Brain microvascular endothelial cell (primary cell): ENCODE results near the gene DERA.

Experiments used
- DNase-seq: peaks from one replicate; pipeline ENCODE4 v3.0.0-alpha.2; 2020
- H3K27ac ChIP-seq: fragments of 250-450 bp; sonication (Bioruptor Pico); 2 replicates; pipeline ENCODE4 v1.5.1; 2020; ENCODE audit warnings: mild to moderate bottlenecking, moderate library complexity
- H3K27me3 ChIP-seq: fragments of 250-450 bp; sonication (Bioruptor Pico); replicated peaks from 2 replicates; pipeline ENCODE4 v1.5.1; 2020; ENCODE audit warnings: mild to moderate bottlenecking
- H3K36me3 ChIP-seq: fragments of 250-450 bp; sonication (Bioruptor Pico); replicated peaks from 2 replicates; pipeline ENCODE4 v1.5.1; 2020; ENCODE audit warnings: mild to moderate bottlenecking
- H3K4me3 ChIP-seq: 2 replicates; pipeline ENCODE4 v1.5.1; 2011; ENCODE audit warnings: low read depth, mild to moderate bottlenecking, control low read depth, low read length, moderate library complexity
- CTCF ChIP-seq: IDR thresholded peaks from 2 replicates; pipeline ENCODE4 v1.5.1; 2011; ENCODE audit warnings: low read depth, mild to moderate bottlenecking, moderate library complexity, low read length, control low read depth, inconsistent platforms; ENCODE audit errors: missing control alignments
- in situ Hi-C: cut with HindIII; loops from 2 replicates; pipeline ENCODE4 v1.10.0; 2017; ENCODE audit warnings: low sequenced_read_pairs, low pct_ligation_motif_present

The DERA gene

GRCh38 chr12:16021026-16021425 is 109.9 kb downstream of the DERA start:
- in situ Hi-C loops = no loop called here
- no peak for DNase-seq
- H3K36me3 ChIP-seq = no peaks in the 10 kb centered on the region
- H3K27me3 ChIP-seq = no peaks in the 10 kb centered on the region
- H3K27ac ChIP-seq = no peak overlapping the region
- no peak overlapping the region for H3K4me3 ChIP-seq
- TF ChIP-seq CTCF = no peak

GRCh38 chr12:16021676-16022075 is 110.5 kb downstream of the DERA start:
- TF ChIP-seq CTCF = no peak

GRCh38 chr12:16027002-16027401 is 115.9 kb downstream of the DERA start:
- Histone ChIP-seq H3K36me3 (no peaks in the 10 kb centered on the region), H3K27me3 (no peaks in the 10 kb centered on the region), H3K27ac (no peak overlapping the region), H3K4me3 (no peak overlapping the region)
- no peak for DNase-seq
- TF ChIP-seq CTCF = no peak
- in situ Hi-C loops = no loop called here

More at GRCh38 chr12:16021676-16022075, 110.5 kb downstream of the DERA start:
- no peak for DNase-seq
- no peak overlapping the region for H3K27ac ChIP-seq
- in situ Hi-C loops = no loop called here
- no peak overlapping the region for H3K4me3 ChIP-seq
- H3K27me3 ChIP-seq = no peaks in the 10 kb centered on the region
- no peaks in the 10 kb centered on the region for H3K36me3 ChIP-seq

GRCh38 chr12:16030744-16031143 is 119.6 kb downstream of the DERA start:
- no peak for DNase-seq
- TF ChIP-seq CTCF = no peak
- H3K27me3 ChIP-seq = no peaks in the 10 kb centered on the region
- no peak overlapping the region for H3K27ac ChIP-seq
- H3K36me3 ChIP-seq = no peaks in the 10 kb centered on the region
- in situ Hi-C loops = no loop called here
- H3K4me3 ChIP-seq = no peak overlapping the region

- H3K36me3 ChIP-seq = no peaks in the 10 kb centered on the region
- in situ Hi-C loops = no loop called here
- no peak for TF ChIP-seq CTCF
Observed at GRCh38 chr12:16034136-16034817, 123.1 kb downstream of the DERA start.

GRCh38 chr12:16036073-16036472 is 124.9 kb downstream of the DERA start:
- in situ Hi-C loops = no loop called here
- H3K4me3 ChIP-seq = no peak overlapping the region
- no peak for DNase-seq
- TF ChIP-seq CTCF = no peak
- H3K36me3 ChIP-seq = no peaks in the 10 kb centered on the region
- H3K27ac ChIP-seq = no peak overlapping the region
- no peaks in the 10 kb centered on the region for H3K27me3 ChIP-seq

More at GRCh38 chr12:16034136-16034817, 123.1 kb downstream of the DERA start:
- no peaks in the 10 kb centered on the region for H3K27me3 ChIP-seq
- no peak overlapping the region for H3K27ac ChIP-seq
- no peak for DNase-seq
- no peak overlapping the region for H3K4me3 ChIP-seq
